NCI-H345 (cell line): Measurements from ENCODE around the gene KIAA1671.

Experiments
- DNase-seq: peaks from one replicate; lab custom pipeline; 2025; lab: John Stamatoyannopoulos, UW

KIAA1671 gene

DNA sequence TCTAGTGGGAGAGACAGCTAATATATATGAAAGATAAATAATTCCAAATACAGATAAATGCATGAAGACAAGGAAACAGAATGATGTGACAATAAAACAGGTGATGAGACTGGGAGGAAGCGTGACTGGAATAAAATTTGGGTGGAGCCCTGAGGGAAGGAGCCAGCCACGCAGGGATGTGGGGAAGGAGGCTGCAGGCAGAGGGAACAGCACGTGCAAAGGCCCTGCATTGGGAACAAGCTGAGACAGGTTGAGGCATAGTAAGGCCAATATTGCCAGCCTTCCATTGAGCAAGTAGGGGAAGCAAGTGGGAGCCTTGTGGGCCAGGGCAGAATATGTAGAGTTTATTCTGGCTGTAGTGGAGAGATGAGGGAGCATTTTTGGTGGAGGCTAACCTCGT is 139.6 kb downstream of the KIAA1671 start:
- DNase-seq: no peak

DNA sequence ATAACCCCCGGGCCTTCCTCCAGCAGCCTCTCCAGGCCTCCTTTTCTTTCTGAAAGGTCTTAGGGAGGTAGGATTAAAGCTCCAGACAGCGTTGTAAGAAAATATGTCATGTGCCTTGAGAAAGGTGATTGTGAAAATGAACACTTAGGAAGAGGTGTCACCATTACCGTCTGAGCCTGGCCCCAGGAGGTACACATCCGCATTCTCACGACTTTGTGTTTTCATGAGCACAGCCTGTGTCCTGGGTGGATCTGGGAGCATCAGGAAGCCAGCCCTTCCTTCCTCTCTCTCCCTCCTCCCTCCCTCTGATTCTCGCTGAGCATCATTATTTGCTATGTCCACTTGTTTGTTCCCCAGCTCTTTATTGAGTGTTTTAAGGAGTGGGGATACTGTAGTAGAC is 142.1 kb downstream of the KIAA1671 start:
- DNase-seq: no peak

DNA sequence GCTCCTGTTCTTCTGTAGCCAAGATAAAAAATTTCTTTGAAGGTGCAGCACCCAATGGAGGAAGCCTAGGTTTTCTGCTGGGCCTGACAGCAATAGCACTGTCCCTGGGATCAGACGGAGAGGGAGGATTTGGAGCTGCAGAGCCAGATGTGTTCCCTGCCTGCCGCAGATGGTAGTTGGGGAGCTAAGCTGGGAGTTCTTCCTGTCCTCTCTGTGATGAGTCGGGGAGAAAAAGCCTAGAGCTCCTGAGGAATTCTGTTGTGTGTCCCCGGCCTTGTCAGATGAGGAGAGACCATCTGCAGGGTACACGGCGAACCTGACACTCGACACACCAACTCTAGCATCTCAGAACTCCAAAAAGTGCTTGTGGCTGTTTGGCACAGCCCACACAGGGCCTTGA is 143.4 kb downstream of the KIAA1671 start:
- DNase-seq: no peak

GRCh38 chr22:25096638-25097405 is 144.3 kb downstream of the KIAA1671 start:
- DNase-seq: no peak

GRCh38 chr22:25098445-25099081 is 146.0 kb downstream of the KIAA1671 start:
- DNase-seq: no peak

- DNase-seq: no peak
These were observed 146.7 kb downstream of the KIAA1671 start for GRCh38 chr22:25099202-25099601.

DNA sequence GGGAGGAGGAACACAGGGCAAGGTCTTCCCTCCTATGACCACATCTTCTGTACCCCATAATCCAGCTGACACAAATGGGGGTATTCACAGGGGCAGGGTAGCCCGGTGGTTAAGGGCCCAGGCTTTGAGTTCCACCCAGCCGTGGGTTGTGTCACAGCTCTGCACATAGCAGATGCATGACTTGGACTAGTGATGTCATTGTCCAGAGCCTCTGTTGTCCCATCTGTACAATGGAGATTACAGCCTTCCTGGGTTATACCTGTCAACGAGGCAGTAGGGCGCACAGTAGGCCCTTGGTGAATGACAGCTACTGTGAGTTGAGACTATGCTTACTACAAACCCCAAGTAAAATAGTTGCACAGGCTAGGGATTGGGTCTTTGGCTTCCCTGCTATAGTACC is 147.9 kb downstream of the KIAA1671 start:
- DNase-seq: no peak

DNA sequence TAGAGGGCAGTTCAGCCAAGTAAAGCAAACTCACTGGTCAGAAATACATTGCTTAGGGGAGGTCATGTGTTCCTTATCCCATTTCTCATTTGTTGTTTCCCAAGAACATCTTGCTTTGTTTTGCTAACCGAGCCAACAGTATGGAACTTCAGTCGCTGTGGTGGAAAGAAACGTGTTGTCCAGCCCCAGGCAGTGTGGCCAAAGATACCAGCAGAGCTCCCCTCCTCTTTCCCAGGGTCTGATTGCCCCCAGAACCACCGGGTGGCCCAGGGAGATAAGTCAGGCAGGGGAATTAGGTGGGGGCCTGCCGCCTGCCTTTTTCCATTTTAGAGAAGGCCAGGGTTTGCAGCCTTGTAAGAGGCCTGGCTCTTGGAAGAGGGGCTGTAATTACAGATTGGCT is 148.4 kb downstream of the KIAA1671 start:
- no peak for DNase-seq

DNA sequence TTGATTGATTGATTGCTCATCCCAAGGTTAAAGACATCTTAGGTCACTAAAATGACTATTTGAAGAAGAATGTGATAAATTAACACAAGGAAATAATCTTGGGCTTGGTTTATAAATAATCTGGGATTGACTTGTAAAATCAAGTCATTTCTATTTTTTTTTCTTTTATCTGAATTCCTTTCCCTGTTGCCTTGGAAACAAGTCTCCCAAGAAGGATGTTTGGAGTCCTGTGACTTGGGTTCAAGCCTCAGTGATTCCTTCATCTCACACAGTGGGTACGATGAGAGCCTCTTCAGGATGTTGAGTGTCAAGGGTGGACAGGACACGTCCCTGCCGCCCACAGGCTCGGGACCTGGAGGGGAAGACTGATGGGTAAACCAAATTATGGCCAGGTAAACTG is 149.0 kb downstream of the KIAA1671 start:
- DNase-seq: no peak

DNA sequence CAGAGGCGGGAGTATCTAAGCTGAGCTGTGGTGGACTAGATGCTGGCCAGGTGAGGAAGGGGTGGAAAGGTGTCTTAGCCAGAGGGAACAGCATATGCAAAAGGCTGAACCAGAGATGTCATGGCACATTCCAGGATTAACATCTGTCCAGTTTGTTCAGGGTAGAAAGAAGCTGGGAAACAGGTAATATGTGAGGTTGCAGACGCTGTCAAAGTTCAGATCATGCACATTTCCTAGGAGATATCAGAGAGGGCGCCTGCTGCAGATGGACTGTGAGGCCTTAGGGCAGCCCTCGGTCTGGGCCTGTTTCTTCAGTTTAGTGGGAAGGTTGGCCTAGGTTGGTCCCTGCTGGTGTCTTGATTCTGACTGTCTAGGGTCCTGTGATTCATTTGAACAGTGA is 149.5 kb downstream of the KIAA1671 start:
- DNase-seq: no peak

DNA sequence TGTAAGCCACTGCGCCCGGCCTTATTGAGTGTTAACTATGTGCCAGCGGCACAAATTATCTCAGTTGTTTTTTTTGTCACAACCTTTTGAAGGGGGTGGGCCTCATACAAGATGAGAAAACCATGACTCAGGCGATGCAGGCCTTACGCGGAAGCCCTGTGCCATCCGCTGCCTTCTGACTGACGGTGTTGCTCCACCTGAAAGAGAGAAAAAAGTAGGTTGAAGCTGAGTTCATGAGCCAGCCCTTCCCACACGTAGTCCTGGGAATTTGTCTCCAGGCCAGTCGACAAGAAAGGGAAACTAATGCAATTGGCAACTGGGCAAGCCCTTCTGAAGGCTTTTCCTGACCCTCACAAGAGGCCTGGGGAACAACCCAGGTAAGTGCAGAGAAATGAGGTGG is 150.2 kb downstream of the KIAA1671 start:
- no peak for DNase-seq

- DNase-seq: no peak
These were observed 151.9 kb downstream of the KIAA1671 start for GRCh38 chr22:25104367-25104766.

DNA sequence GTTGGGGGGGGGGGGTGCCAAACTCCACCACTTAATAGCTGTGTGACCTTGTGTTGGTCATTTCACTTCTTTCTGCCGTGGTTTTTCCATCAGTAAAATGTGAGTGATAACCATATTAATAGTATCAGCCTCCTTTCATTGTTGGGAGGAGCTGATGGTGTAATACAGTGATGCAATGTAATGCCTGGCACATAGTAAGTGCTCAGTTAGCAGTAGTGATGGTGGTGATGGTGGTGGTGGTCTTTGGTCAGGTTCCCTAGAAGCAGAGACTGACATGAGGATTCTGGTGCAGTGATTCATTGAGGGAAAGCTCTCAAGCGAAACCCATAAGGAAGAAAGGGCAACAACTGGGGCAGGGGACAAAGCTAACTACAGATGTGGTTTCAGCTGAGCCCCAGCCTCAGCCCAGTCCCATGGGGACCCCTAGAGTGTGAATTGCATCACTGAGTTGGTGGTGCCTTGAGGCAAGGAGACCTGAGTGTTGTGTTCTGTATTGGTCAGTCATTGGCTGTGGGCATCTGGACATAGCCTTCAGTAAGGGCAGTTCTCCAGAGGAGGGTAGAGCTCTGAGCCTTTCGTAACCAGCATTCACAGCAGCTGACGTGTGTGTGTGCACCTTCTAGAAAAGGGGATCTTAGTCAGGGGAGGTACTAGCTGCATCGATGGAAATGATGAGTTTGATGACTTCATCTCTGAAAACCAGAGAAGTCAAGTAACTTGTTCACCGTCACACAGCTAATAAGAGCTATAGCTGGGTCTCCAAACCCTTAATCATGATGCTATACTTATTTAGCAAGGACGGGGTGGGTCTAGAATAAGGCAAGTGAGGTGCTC is 153.5 kb downstream of the KIAA1671 start:
- DNase-seq: no peak

- DNase-seq: no peak
These were observed 157.5 kb downstream of the KIAA1671 start for GRCh38 chr22:25109878-25110595.

DNA sequence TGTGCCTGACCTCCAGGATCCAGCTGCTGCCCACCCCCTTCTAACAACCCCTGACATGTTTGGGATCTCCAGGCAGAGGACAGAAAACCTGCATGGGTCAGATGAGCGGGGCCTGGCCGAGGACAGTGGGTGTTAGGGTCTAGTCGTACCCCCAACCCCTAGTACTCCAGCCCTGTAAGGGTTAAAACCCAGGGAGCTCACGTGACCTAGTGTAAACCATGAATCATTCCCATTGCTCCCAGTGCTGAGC is 158.0 kb downstream of the KIAA1671 start:
- no peak for DNase-seq

DNA sequence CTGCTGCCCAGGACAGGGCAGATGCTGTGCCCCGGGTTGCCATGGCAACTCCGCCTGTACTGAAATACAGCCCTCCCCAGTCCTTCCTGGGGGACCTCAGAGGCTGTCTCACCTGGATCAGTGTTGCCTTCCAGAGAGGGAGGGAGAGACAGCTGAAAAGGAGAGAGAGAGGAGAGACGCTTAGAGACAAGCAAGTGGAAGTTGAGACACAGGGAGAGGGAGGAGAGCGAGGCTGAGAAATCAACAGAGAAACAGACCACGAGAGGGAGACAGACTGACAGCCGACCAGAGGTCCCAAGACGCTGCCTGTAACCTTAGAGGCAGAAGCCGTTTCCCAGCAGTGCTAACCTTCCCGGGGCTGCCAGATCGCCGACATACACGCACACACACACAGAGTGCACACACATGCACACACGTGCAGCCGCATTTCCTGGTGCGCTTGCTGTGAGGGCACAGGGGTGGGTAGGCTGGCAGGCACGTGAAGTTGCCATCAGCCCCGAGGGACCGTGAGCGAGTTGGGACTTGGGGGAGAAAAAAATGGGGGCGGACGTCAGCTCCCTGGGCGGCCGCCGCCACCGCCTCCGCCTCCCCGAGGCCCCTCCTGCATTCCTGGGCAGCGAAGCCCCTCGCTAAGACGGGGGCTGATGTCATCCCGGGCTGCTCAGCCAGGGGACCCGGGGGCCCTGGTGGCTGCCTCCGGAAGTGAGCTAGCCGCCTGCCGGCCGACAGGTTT is 158.5 kb downstream of the KIAA1671 start:
- DNase-seq: peak; percentile 62

- no peak for DNase-seq
These were observed 159.3 kb downstream of the KIAA1671 start for GRCh38 chr22:25111579-25112517.

DNA sequence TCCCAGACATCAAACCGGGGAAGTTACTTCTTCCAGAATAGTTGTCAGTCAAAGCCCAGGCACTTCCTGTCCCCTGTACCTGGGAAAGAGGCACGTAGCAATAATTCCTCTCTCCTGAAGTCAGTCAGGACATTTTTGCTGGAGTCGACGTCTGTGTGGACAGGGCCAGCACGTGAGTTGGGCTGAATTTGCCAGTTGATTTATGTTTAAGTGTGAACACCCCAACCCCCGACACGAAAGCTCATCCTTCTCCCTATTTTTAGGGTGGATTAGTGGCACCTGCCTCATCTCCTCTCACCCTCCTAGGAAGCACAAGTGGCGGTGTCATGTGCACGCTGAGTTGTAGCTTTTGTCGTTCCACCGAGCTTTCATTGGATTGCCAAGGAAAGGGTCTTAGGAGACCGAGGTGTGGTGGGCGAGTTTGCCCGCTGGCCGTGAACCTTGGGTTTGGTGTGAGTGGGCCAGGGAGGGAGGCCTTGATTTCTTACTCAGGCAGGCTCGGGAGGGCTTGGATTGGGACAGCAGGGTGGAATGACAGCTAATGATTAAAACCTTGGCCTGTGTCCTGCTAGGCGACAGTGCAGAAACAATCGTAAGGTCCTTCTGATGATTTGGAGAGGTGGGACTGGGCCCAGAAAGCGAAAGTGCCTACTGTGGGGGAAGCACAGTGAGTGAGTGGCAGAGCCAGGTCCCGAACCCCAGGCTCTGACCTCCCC is 160.2 kb downstream of the KIAA1671 start:
- DNase-seq: no peak

- DNase-seq: no peak
These were observed 160.8 kb downstream of the KIAA1671 start for GRCh38 chr22:25113316-25113721.
